GM19238 (cell line): ENCODE measurements around the gene GOLGA6C.
"Not testable (repeated sequence)": the region's sequence is repeated elsewhere in the genome, so short reads cannot be mapped to it uniquely, and the experiment has no call there.

Experiments
- DNase-seq: peaks from one replicate; pipeline ENCODE4 v3.0.0; 2011; ENCODE audit warnings: low spot score; ENCODE audit not compliant: insufficient read length

The GOLGA6C gene, protein sequence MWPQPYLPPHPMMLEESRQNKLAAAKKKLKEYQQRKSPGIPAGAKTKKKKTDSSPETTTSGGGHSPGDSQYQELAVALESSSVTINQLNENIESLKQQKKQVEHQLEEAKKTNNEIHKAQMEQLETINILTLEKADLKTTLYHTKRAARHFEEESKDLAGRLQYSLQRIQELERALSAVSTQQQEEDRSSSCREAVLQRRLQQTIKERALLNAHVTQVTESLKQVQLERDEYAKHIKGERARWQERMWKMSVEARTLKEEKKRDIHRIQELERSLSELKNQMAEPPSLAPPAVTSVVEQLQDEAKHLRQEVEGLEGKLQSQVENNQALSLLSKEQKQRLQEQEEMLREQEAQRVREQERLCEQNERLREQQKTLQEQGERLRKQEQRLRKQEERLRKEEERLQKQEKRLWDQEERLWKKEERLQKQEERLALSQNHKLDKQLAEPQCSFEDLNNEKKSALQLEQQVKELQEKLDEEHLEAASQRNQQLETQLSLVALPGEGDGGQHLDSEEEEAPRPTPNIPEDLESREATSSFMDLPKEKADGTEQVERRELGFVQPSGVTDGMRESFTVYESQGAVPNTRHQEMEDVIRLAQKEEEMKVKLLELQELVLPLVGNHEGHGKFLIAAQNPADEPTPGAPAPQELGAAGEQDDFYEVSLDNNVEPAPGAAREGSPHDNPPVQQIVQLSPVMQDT

DNA sequence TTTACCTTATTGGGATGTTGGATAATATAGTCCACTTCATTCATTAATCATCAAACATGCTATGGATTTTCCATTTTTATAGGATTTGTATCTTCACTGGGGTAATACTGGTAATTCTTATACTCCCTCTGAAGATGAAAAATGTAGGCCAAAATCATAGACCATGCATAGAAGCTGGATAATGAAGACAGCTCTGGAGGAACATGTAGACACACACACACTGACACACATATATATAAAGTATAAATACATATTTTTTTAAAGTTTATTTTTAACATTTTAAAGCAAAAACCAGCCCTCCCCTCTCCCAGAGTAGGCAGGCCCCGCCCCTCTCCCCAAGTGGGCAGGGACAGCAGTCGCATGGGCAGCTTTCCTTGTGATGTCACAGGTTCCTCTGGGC, at the start of gene GOLGA6C:
Gene GOLGA6C, plus strand, starts transcription at position 301 of the 400 bp plus-strand sequence. CDS start 265 bp downstream, outside the sequence.
- DNase-seq = not testable (repeated sequence)

GRCh38 chr15:75208501-75209288, 49.4 kb upstream of the GOLGA6C start:
- no peak for DNase-seq

DNA sequence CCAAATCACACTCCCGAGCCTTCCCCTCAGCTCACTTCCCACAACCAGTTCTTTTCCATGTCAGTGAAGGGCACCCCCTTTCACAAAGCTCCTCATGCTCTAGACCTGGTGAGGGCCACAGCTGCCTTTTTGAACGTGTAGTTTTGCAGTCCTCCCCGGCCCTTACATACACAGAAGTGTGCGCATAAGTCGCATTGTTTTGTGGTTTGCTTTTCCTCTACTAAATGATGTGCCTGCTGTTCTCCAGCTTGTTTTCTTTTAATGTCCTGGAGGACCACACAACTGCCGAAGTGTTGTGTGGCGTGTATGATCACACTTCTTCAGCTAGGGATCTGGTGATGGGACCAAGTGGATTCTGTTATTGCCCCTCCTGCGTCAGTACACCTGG, 48.9 kb upstream of the GOLGA6C start:
- DNase-seq = no peak

GRCh38 chr15:75210811-75211230, 47.3 kb upstream of the GOLGA6C start:
- no peak for DNase-seq

DNA sequence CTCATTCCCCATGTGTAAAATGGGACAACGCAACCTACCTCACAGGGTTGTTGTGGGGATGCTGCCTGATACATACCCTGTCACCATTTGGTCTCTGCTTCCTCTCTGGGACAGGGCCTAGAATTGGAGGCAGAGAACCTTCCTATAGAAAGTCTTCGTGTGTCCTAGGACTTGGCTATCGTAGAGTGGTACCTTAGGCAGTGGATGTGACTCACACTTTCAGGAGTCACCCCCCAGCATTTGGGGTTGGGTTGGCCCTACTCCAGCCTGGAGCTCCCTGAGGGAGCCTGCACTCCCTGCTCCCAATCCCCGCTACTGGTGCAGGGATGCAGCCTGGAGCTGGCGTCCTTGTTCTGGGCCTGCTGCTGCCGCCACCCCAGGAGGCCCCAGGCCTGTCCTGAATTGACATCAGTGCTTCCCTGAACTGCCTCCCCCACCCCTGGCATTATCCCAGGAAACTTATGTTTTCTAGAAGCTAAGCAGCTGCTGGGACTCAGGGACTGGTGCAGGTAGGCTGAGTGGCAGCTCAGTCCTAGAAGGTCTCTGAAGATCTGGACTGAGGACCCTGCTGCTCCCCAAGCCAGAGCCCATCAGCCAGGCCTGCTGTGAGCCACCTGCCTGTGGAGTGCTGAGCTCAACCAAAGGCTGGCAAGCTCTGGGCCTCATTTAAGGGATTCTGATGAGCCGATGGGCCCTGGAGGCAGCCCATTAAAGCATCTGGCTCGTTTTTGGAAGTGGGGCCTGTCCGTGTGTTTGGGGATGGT, 46.5 kb upstream of the GOLGA6C start:
- no peak for DNase-seq

- DNase-seq = no peak
Measured at GRCh38 chr15:75212200-75212858, 45.8 kb upstream of the GOLGA6C start.

DNA sequence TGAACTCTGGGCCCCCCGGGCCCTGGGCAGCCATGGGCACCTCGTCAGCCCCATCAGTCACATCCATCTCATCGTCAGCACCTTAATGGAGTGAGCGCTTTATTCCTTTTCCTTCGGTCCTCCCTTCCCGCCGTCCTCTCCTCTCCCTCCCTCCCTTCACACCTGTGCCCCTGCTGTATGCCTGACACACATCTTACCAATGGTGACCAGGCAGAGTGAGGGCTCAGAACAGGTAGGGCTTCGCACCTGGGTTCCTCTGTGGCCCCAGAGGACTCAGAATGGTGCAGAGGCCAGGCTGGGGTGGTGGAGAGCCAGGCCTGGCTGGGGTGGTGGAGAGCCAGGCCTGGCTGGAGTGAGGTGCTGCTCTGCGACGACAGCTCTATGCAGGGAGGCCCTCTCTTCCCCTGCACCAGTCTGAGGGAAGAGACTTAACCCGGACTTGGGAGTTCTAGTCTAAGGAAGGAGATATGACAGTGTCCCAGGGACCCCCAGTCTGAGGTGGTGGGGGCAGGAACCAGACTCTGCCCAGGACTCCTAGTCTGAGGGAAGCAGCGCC, 44.8 kb upstream of the GOLGA6C start:
- DNase-seq = no peak

DNA sequence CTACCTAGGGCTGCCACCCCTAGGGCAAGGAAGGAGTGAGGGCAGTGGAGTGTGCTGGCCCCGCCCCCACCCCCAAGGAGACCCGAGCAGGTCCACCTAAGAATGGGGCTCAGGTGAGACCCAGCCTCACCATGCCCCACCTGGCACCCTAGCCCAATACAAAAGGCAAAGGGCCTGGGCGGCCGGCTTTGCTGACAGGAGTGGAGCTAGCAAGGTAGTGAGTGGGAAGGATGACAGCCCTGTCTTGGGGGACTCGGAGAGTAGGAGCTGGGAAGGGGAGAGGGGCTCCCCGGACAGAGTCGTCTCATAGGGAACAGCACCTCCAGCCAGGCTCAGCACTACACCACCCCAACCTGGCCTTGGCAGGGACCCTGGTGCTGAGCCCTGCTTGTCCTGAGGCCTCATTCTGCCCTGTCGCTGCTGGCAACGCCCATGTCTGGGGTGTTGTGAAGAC, 44.3 kb upstream of the GOLGA6C start:
- DNase-seq = no peak

DNA sequence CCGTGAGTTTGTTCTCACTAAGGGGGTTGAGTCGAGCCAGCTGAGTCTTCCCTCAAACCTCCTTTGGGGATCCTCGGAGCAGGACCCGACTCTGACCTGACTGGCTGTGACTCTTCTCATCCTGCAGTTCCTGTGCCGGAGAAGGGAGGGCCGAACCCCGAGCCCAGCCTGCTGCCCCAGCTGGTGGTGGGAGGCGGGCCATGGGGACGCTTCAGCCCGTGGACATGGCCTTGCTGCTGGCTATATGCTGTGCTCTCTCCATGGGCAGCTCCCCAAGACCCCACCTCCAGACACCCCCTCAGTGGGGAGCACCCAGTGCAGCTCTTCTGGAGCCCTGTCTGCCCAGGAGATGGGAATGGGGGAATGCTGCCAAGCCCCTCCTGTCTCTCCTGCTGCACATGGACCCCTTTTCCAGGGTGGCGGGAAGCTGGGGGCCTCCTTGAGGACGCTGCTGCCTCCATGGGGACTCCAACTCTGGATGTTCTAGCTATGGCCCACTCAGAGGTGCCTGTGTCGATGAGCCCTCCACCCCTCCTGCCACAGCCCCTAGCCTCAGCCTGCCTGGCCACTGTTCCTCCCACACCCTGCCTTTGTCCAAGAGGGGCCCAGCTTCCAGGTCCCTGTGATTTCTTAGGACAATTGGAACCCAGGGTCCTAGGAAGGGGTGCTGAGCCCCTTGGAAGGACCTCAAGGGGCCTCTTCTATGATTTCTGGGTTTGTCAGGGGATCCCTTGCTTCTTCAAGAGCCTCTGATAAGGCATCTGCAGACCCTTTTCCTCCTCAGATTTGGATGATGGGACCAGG, 43.6 kb upstream of the GOLGA6C start:
- no peak for DNase-seq

DNA sequence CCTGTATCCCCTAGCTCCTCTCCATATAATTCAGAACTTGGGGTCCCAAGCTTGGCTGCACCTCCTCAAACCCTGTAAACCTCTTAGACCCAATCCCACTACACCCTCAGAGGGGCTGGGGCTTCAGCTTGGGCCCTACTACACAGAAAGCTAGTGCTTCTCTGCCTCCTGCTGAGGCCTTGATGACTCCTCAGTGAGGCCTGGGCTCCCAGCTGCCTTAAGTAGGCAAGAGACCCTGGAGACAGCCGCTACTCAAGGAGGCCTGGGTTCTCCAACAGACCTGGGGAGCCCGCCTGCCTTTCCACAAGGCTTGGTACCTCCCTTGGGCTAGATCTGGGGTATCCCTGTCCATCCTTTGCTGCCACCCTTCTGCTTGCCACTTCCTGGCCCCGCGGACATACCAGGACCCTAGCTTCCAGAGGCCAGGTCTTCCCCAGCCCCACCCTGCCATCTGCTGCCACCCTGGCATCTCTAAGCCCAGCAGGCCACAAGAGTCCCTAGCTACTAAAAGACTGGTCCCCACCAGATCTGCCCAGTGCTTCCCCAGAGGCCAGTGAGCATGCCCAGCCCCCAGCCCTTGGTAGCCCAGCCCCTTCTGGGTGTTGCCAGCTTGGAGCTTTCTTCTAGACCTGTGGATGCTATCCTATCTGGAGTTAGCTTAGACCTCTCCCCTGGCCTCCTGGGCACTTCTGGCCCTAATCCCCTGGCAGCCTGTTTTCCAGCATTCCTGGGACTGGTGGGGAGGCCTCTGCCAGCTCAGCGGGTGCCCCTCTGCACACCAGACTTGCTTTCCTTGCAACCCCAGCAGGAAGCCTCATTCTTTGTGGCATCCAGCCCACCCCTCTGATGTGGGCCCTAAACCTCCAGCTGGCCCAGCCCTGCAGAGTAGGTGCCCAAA, 42.8 kb upstream of the GOLGA6C start:
- no peak for DNase-seq

DNA sequence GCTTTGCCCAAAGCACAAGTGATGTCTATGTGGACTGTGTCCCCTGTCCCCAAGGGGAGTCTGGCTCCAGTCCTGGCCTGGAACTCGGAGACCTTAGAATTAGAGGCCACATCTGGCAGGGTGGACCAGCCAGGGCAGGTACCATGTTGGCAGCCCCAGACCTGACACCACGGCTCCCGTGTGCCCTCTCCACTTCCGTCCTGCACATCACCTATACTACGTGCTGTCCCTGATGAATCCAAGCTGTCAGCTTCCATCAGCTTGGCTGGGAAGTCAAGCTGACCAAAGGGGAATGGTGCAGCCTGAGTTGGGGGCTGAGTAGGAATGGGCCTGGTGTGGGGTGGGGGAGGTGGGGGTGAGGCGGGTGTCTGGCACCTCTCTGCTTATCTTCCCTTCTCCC, 41.1 kb upstream of the GOLGA6C start:
- no peak for DNase-seq

- not testable (repeated sequence) for DNase-seq
Measured at GRCh38 chr15:75217574-75217973, 40.6 kb upstream of the GOLGA6C start.

DNA sequence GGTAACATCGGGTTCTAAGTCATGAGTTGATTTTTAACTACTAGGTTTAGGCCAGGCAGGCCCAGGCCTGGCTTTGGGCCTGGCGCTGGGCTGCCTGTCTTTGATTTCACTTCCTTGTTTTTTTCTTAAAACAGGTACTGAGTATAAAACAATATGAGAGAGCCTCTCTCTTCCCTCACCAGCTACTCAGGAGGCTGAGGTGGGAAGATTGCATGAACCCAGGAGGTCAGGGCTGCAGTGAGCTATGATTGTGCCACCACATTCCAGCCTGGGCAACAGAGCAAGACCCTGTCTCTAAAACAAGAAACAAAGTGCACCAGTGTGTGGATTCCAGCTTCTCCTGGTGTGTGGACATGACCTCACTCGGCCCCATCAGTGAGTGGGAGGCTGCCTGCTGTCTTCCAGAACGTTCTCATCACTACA, 38.6 kb upstream of the GOLGA6C start:
- DNase-seq = not testable (repeated sequence)

- DNase-seq = no peak
Measured at GRCh38 chr15:75223688-75224087, 34.4 kb upstream of the GOLGA6C start.

GRCh38 chr15:75224281-75224680, 33.9 kb upstream of the GOLGA6C start:
- DNase-seq = no peak

DNA sequence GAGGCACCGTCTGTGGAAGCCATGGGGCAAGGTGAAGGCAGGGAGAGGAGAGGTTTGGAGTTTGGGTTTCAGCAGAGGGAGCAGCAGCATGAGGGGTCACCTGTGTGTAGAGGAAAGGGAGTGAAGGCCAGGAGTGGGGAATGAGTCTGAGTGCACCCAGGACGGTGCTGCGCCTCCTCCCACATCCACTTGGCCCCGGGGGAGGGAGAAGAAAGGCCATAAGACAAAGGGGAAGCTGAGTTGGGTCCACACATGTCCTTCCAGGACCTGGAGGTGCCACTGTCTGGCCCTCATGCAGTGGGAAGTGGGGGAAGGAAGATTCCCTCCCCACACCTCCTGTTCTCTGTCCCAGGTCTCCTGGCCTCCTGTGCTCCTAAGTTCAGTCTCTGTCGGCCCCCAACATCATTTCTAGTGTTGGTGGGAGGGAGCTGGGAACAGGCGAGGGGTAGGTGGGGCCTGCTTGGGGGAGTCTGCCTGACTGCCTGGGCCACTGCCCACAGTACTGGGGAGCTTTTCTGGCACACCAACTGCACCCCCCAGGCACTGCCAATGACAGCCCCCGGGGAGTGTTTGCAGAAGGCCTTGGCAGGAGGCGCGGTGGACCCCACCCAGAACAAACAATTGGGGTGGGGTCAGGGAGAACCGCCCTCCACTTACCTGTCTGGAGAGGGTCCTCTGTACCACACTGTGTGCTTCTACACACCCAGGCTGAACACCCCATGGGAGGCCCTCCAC, 32.9 kb upstream of the GOLGA6C start:
- DNase-seq = not testable (repeated sequence)

- no peak for DNase-seq
Measured at GRCh38 chr15:75225951-75226732, 32.0 kb upstream of the GOLGA6C start.
